Fibroblast of lung (primary cell): ENCODE data around the gene CNNM2.
"Not testable (repeated sequence)": the region's sequence is repeated elsewhere in the genome, so short reads cannot be mapped to it uniquely, and the experiment has no call there.

Source experiments
- CTCF ChIP-seq, 2 donors: IDR thresholded peaks in 1 of 2; conservative IDR thresholded peaks in 1 of 2; 1 replicate in 1 of 2; 2 replicates in 1 of 2; pipeline ENCODE4 v1.5.1; 2011 to 2012; ENCODE audit warnings: low read length in 2 of 2, control low read depth in 1 of 2, inconsistent platforms in 1 of 2, low read depth in 1 of 2, mild to moderate bottlenecking in 1 of 2
- EZH2 ChIP-seq: IDR thresholded peaks from 2 replicates; pipeline ENCODE4 v1.5.1; 2012; ENCODE audit warnings: low read length, control low read depth, mild to moderate bottlenecking; ENCODE audit errors: missing control alignments

DNA sequence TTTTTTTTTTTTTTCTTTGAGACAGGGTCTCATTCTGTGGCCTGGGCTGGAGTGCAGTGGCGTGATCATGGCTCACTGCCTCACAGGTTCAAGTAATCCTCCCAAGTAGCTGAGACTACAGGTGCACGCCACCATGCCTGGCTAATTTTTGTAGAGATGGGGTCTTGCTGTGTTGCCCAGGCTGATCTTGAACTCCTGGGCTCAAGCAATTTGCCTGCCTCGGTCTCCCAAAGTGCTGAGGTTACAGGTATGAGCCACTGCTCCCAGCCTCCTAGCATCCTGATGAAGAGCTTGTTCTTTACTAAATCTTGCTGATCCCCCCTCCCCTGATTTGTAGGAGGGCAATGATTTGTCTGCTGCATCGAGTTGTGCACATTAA, 149.0 kb downstream of the CNNM2 start:
- TF ChIP-seq CTCF (conservative IDR thresholded peaks at IDR 0.05 in 1 of 2, IDR thresholded peaks at IDR 0.05 in 1 of 2; ENCODE audit: low read depth in 1 of 2, low read length in 2 of 2); EZH2: not testable (repeated sequence)
